PC-3 (cell line): Measurements from ENCODE around the gene ZNF600. TPM values are rescaled to one million over a fixed set of nuclear protein-coding genes. Genes with fewer than 3 reads are reported as not detected.
"Not testable (repeated sequence)": the region's sequence is repeated elsewhere in the genome, so short reads cannot be mapped to it uniquely, and the experiment has no call there.

ENCODE experiments used
- ATAC-seq: fragments of 200-7000 bp; cut with Tn5 transposase; 2 replicates; pipeline ENCODE4 v1.9.1; 2020; ENCODE audit warnings: mild to moderate bottlenecking, moderate library complexity
- BruUV-seq: library from RNA; stranded (reverse); fragments of 400-500 nt; replicated peaks from 2 replicates; lab custom pipeline; 2021; lab: Mats Ljungman, UMichigan
- CTCF ChIA-PET: fragments of 300-600 bp; sonication (Branson Sonifier 250); formaldehyde crosslinking; loops from one replicate; lab custom pipeline; 2022; ENCODE audit warnings: antibody characterized with exemption; lab: Charles Lee
- POLR2A ChIA-PET: fragments of 300-600 bp; sonication (Branson Sonifier 250); formaldehyde crosslinking; loops from one replicate; lab custom pipeline; 2022; ENCODE audit warnings: antibody characterized with exemption; ENCODE audit not compliant: unreplicated experiment; lab: Charles Lee
- DNase-seq: peaks from one replicate; pipeline ENCODE4 v3.0.0-alpha.2; 2015
- H2AFZ ChIP-seq: fragments of 300-600 bp; sonication (generic); 2 replicates; pipeline ENCODE4 v1.6.0; 2016; ENCODE audit warnings: antibody characterized with exemption, low read length
- H3F3A ChIP-seq: fragments of 300-600 bp; sonication (generic); one replicate; pipeline ENCODE4 v1.6.0; 2017; ENCODE audit warnings: antibody characterized with exemption, low read length, control low read depth, mild to moderate bottlenecking; ENCODE audit not compliant: unreplicated experiment
- H3K27ac ChIP-seq: fragments of 300-600 bp; sonication (generic); 2 replicates; pipeline ENCODE4 v1.5.1; 2016; ENCODE audit warnings: mild to moderate bottlenecking, low read length
- H3K27me3 ChIP-seq: fragments of 300-600 bp; sonication (generic); 2 replicates; pipeline ENCODE4 v1.6.1; 2016; ENCODE audit warnings: low read length, mixed read lengths
- H3K36me3 ChIP-seq: fragments of 300-600 bp; sonication (generic); 2 replicates; pipeline ENCODE4 v1.6.1; 2016; ENCODE audit warnings: low read depth, mixed run types, low read length, mixed read lengths
- H3K4me1 ChIP-seq: fragments of 300-600 bp; sonication (generic); 2 replicates; pipeline ENCODE4 v1.5.1; 2016; ENCODE audit warnings: low read length; ENCODE audit not compliant: insufficient read depth
- H3K4me2 ChIP-seq: fragments of 300-600 bp; sonication (generic); 2 replicates; pipeline ENCODE4 v1.6.0; 2016; ENCODE audit warnings: low read length
- H3K4me3 ChIP-seq: fragments of 300-600 bp; sonication (generic); 2 replicates; pipeline ENCODE4 v1.5.1; 2016; ENCODE audit warnings: mild to moderate bottlenecking, low read length, mixed read lengths
- H3K79me2 ChIP-seq: fragments of 300-600 bp; sonication (generic); 2 replicates; pipeline ENCODE4 v1.6.1; 2017; ENCODE audit warnings: low read length, mixed read lengths
- H3K9ac ChIP-seq: fragments of 300-600 bp; sonication (generic); 2 replicates; pipeline ENCODE4 v1.6.0; 2016; ENCODE audit warnings: mild to moderate bottlenecking, low read length
- H3K9me2 ChIP-seq: fragments of 300-600 bp; sonication (generic); replicated peaks from 2 replicates; pipeline ENCODE4 v1.6.1; 2016; ENCODE audit warnings: mixed run types, low read length, mixed read lengths
- H3K9me3 ChIP-seq: fragments of 300-600 bp; sonication (generic); 2 replicates; pipeline ENCODE4 v1.6.1; 2016; ENCODE audit warnings: low read length, mixed read lengths
- H4K20me1 ChIP-seq: fragments of 300-600 bp; sonication (generic); 2 replicates; pipeline ENCODE4 v1.6.1; 2016; ENCODE audit warnings: low read length, mixed read lengths
- EZH2 ChIP-seq: fragments of 300-600 bp; sonication (generic); IDR thresholded peaks from one replicate; pipeline ENCODE4 v1.6.1; 2017; ENCODE audit warnings: antibody characterized with exemption, mild to moderate bottlenecking, low read length; ENCODE audit not compliant: unreplicated experiment
- EZH2phosphoT487 ChIP-seq: fragments of 300-600 bp; sonication (generic); IDR thresholded peaks from 2 replicates; pipeline ENCODE4 v1.6.1; 2018; ENCODE audit warnings: mild to moderate bottlenecking, antibody characterized with exemption, low read length, borderline replicate concordance
- intact Hi-C: fragments of 100-400 bp; cut with micrococcal nuclease; formaldehyde crosslinking; loops from 2 replicates; pipeline ENCODE4 v1.9.0; 2023
- total RNA-seq: library from RNA; depleted of rRNA; stranded (reverse); fragments of >200 nt; gene quantifications from 2 replicates; pipeline ENCODE4 v1.2.3, GENCODE V29; 2014
- TF ChIP-seq, protein P1 (sequence below): fragments of 300-600 bp; sonication (generic); conservative IDR thresholded peaks from 2 replicates; pipeline ENCODE4 v1.5.1; 2017; ENCODE audit warnings: antibody characterized with exemption, low read depth, mild to moderate bottlenecking, low read length

Gene ZNF600
- total RNA-seq, 1 experiment from 2014 or later: 5.4 TPM

- no peak overlapping the region for H2AFZ ChIP-seq
- no TSS peak for BruUV-seq
- POLR2A ChIA-PET: no interaction called here
- no peak overlapping the region for H3K9ac ChIP-seq
- H3K9me2 ChIP-seq: no peaks in the 10 kb centered on the region
- H3K79me2 ChIP-seq: no peaks in the 10 kb centered on the region
- H3K4me3 ChIP-seq: no peak overlapping the region; the same call in 1 of the 2 replicates
- H3K9me3 ChIP-seq: peaks cover 21% of the 10 kb centered on the region; the same call in 1 of the 2 replicates
- TF ChIP-seq EZH2: no peak
- TF ChIP-seq, protein P1, sequence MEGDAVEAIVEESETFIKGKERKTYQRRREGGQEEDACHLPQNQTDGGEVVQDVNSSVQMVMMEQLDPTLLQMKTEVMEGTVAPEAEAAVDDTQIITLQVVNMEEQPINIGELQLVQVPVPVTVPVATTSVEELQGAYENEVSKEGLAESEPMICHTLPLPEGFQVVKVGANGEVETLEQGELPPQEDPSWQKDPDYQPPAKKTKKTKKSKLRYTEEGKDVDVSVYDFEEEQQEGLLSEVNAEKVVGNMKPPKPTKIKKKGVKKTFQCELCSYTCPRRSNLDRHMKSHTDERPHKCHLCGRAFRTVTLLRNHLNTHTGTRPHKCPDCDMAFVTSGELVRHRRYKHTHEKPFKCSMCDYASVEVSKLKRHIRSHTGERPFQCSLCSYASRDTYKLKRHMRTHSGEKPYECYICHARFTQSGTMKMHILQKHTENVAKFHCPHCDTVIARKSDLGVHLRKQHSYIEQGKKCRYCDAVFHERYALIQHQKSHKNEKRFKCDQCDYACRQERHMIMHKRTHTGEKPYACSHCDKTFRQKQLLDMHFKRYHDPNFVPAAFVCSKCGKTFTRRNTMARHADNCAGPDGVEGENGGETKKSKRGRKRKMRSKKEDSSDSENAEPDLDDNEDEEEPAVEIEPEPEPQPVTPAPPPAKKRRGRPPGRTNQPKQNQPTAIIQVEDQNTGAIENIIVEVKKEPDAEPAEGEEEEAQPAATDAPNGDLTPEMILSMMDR: no peak
- TF ChIP-seq EZH2phosphoT487: no peak
- no peaks in the 10 kb centered on the region for H3K27me3 ChIP-seq
- H3K4me2 ChIP-seq: no peak overlapping the region
- H3K27ac ChIP-seq: no peak overlapping the region
- intact Hi-C loops: no loop called here
- no peaks in the 10 kb centered on the region for H3F3A ChIP-seq
- DNase-seq (no peak), ATAC-seq (no peak)
- H3K36me3 ChIP-seq: peaks cover 62% of the 10 kb centered on the region
- H4K20me1 ChIP-seq: no peaks in the 10 kb centered on the region
- CTCF ChIA-PET: no interaction called here
- no peaks in the 10 kb centered on the region for H3K4me1 ChIP-seq
Observed at GRCh38 chr19:52809801-52810200, 23.2 kb upstream of the ZNF600 start.

GRCh38 chr19:52799950-52800640, 13.5 kb upstream of the ZNF600 start:
- H3K27me3 ChIP-seq, H3K4me1 ChIP-seq, H2AFZ ChIP-seq, CTCF ChIA-PET, H3F3A ChIP-seq, POLR2A ChIA-PET, H4K20me1 ChIP-seq, ATAC-seq, H3K79me2 ChIP-seq, H3K9ac ChIP-seq, H3K4me2 ChIP-seq, H3K4me3 ChIP-seq, DNase-seq, H3K27ac ChIP-seq, intact Hi-C loops, H3K9me2 ChIP-seq: not testable (repeated sequence)
- TSS peak; percentile 23 for BruUV-seq
- peaks cover 79% of the 10 kb centered on the region for H3K9me3 ChIP-seq
- H3K36me3 ChIP-seq: peaks cover 82% of the 10 kb centered on the region

DNA sequence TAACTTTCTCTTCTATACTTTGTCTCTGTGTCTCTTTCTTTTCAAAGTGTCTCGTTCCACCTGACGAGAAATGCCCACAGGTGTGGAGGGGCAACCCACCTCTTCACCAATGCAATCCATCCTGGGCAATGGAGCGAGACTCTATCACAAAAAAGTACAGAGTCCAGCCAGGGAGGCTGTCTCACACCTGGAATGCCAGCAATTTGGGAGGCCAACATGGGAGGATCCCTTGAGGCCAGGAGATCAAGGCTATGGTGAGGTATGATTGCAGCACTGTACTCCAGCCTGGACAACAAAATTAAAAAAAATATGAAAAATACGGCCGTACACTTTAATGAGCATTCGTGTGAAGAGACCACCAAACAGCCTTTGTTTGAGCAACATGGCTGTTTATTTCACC, 2.8 kb upstream of the ZNF600 start:
- Histone ChIP-seq H3K4me2 (no peak overlapping the region), H3K27ac (no peak overlapping the region), H3K4me3 (no peak overlapping the region), H3K9ac (no peak overlapping the region), H3K9me2 (no peaks in the 10 kb centered on the region), H3K9me3 (peaks cover 11% of the 10 kb centered on the region; the same call in 1 of the 2 replicates), H4K20me1 (no peaks in the 10 kb centered on the region), H3F3A (no peaks in the 10 kb centered on the region), H3K27me3 (no peaks in the 10 kb centered on the region), H3K36me3 (0 out of 2 replicates have a peak, but pooled peaks cover under 1% of the 10 kb centered on the region), H3K4me1 (peaks cover 2% of the 10 kb centered on the region; the same call in 1 of the 2 replicates), H2AFZ (no peak overlapping the region), H3K79me2 (peaks cover 18% of the 10 kb centered on the region)
- intact Hi-C loops: no loop called here
- no peak for DNase-seq
- BruUV-seq: no TSS peak
- no peak for ATAC-seq
- no peak for TF ChIP-seq EZH2phosphoT487
- no peak for TF ChIP-seq EZH2
- TF ChIP-seq, protein P1: no peak
- POLR2A ChIA-PET: no interaction called here
- CTCF ChIA-PET: no interaction called here
